GM21423 (cell line): Measurements from ENCODE around the gene PNMA6E.
A peak's percentile ranks its signal among the peaks of the same experiment; 100 is the strongest.
"Not testable (repeated sequence)": the region's sequence is repeated elsewhere in the genome, so short reads cannot be mapped to it uniquely, and the experiment has no call there.

Experiments used
- ATAC-seq: cut with Tn5 transposase; IDR thresholded peaks from one replicate; pipeline ENCODE4 v1.9.1; 2021; ENCODE audit warnings: mild to moderate bottlenecking, moderate library complexity; ENCODE audit not compliant: unreplicated experiment

Gene PNMA6E

DNA sequence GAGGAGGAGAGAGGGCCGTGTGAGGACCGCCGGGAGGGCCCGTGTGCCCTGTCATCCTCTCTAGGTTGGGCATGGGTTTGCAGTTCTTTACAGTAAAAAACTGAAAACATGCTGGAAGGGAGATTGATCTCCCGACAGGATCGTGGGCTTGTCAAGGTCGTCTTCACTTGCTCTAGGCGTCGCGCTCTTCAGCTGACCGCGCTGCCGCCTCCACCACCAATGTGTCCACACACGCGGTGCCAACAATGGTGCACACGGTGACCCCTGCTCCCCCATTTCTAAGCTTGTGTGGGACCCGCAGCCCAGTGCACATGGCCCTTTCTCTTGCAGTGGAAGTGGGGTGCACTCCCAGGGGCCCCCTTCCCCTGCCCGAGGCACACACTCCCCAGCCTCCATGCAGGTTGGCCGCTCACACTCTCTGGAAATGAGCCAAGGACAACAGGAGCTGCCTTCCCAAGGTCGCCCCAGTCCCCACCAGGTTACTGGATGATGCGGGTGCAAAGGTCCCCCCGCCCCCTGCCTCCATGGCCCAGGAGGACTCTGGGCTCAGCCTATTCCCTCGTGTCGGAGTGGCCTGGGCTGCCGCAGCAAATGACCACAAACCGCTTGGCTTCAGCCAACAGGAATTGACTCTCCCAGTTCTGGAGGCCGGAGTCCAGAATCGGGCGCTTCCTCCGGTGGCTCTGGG lies 8.4 kb upstream of the PNMA6E start:
- ATAC-seq = no peak

GRCh38 chrX:153408871-153409351 lies 7.8 kb upstream of the PNMA6E start:
- ATAC-seq = no peak

- ATAC-seq = no peak
Measured at GRCh38 chrX:153408221-153408721, 7.1 kb upstream of the PNMA6E start.

GRCh38 chrX:153407736-153408135 lies 6.6 kb upstream of the PNMA6E start:
- no peak for ATAC-seq

DNA sequence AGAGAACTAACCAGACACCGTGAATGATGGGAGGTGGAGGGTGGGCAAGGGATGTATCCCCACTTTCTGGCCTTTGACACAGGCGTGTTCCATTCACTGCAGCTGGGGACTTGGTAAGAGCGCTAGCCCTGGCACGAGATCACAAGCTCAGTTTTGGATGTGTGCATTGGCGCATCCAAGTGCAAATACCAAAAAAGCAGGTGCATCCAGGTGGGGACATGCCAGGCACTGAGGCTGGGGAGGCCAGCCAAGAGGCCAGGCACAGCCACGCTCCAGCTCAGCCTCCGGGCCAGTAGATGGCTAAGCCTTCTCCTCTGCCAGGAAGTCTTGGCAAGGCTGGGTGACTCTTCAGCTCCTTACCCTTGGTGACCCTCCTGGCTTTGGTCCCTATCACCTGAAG lies 5.8 kb upstream of the PNMA6E start:
- ATAC-seq = no peak

DNA sequence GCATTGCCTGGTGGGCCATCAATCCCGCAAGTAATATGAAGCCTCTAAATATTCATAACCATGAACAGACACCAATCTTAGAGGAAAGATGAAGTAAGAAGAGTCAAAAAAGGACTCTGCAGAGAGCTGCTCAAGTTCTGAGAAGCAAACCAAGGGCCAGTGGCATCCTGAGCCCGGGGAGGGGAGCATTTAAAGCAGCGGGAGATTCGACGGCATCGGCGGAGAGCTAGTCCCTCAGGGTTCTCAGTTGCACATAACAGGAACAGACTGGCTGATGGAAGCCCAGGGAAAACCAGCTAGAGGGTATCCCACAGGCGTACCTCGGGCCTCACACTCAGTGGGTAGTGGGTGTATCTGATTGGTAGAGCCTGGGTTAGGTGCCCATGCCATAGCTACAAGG lies 4.9 kb upstream of the PNMA6E start:
- no peak for ATAC-seq

- no peak for ATAC-seq
Measured at GRCh38 chrX:153405426-153405825, 4.3 kb upstream of the PNMA6E start.

- ATAC-seq = not testable (repeated sequence)
Measured at GRCh38 chrX:153404333-153404732, 3.2 kb upstream of the PNMA6E start.

DNA sequence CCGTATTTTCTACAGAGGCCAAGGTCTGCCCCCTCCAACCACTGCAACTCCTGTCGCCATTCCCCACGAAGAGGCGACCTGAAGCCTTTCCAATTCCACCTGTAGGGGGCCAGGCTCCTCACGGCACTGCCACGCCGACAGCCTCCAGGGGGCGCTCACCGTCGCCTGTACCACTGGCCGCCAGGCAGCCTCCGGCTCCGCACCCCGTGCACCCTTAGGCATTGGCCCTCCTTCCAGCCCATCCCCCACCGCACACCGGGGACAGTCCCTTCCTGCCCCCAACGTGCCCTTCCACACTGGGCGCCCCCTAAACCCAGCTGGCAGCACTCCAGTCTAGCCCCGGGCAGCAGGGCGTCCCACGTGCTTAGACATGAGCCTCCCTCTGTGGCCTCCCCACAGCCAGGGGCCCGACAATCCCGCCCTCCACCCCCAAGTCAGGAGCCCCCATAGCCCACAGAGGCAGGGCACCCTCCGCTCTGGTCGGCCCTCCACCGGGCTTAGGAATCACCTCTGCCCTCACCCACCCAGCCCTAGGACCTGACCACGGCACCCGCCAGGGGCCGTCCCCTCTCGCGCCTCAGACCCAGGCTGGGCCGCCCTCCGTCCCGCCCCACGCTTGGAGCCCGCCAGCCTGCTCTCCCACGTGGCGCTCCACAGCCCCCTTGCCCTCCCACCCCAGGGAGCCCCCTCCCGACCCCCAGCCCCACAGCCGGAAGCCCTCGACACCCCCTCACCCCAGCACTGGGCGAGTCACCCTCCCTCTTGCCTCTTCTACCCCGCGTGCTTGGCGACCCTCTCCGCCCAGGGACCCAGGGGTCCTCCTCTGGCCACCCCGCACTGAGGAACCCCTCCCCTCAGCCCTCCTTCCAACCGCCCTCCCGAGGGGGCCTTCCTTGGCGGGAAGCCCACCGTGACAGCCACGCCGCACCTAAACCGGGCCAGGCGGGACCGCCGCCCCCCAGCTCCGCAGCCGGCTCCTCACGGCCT lies 711 bp downstream of the PNMA6E start:
- ATAC-seq = peak; percentile 59

DNA sequence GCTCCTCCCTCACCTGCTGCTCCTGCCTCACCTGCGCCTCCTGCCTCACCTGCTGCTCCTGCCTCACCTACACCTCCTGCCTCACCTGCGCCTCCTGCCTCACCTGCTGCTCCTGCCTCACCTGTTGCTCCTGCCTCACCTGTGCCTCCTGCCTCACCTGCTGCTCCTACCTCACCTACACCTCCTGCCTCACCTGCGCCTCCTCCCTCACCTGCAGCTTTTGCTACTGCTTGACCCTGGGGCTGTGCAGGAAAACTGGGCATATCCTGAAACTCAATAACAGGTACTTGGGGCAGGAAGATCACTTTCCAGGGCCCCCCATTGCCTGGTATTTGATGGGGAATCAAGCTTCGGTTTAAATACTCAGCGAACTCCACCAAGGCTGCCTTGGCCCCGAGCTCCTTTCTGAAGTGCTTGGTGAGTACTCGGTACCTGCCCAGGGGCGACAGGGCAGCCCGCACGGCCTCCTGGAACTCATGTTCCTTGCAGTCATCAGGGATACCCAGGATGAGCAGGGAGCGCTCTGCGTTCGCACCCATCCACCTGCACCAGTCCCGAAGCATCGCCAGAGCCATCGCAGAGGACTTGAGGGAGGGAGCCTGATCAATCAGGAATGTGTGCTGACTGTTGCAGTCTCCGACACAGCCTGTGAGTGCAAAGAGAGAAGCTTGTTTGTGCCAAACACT lies 2.7 kb downstream of the PNMA6E start:
- no peak for ATAC-seq

- no peak for ATAC-seq
Measured at GRCh38 chrX:153397256-153397960, 3.7 kb downstream of the PNMA6E start.

DNA sequence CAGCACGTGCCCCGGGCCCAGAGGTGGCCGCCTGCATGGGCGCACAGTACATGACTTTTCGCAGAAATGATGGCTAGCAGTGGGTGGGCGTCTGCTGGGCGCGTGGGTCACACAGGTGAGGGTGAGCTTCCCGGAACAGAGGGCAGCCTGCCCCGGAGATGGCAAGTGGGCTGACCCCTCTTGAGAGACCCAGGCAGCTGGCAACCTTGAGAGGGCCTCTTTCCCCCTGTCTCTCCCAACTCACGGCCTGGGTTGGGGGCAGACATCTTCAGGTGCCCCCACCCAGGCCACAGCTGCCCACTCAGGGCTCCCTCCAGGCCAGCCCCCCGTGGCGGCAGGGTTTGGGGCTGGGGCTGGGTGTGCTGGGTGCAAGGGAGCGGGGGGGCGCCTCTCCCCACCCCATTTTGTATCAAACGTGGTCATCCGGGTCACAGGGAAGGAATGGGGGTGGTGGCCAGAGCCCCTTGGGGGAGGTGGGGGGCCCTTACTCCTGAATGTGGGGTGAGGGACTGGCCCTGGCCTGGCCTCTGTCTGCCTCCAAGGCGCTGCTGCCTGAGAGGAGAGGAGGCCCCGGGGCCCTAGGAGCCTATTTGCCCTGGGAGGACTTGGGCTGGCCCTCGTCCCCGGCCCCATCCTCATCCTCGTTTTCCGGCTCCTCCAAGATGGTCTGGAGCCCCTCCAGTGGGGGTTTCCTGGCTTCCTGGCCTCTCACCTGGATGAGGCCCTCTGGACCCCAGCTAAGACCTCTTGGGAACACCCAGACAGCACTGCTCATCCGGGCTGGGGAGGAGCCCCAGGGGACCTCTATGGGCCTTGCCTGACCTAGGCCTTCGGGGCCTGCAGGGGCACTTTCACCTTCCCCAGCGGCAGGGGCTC lies 4.6 kb downstream of the PNMA6E start:
- ATAC-seq = no peak

GRCh38 chrX:153395613-153396319 lies 5.4 kb downstream of the PNMA6E start:
- no peak for ATAC-seq

GRCh38 chrX:153394612-153395011 lies 6.5 kb downstream of the PNMA6E start:
- ATAC-seq = no peak

- no peak for ATAC-seq
Measured at GRCh38 chrX:153392642-153393321, 8.4 kb downstream of the PNMA6E start.

DNA sequence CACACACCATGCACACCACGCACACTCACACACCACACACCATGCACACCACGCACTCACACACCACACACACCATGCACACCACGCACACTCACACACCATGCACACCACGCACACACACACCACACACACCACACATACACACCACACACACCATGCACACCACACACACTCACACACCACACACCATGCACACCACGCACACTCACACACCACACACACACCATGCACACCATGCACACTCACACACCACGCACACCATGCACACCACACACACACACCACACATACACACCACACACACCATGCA lies 11.7 kb downstream of the PNMA6E start:
- ATAC-seq = not testable (repeated sequence)

DNA sequence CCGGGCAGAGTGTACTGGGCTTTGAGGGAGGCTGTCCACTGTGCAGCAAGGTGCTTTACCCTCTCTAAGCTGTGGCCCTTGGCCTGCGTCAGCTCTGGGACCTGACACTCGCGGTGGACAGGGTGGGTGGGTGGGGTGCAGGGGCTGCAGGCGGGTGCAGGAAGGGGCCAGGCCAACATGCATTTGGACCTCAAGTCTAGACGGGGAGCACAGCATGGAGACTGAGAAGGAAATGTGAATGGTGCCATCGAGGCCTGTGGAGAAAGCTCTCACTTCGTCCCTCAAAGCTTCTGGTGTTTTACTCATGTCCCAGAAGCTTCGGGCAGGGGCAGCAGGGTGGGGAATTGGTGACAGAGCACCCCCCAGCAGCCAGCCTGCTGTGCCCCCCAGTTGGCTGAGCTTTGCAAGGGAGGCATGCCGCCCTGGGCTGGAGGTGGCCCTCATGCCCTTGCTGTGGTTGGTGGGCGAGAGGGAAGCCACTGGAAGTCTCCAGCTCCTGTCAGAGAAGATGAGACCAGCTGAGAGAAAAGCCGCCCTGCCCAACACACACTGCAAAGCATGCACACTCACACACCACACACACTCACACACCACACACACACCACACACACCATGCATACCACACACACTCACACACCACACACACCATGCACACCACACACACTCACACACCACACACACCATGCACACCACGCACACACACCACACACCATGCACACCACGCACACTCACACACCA lies 12.3 kb downstream of the PNMA6E start:
- ATAC-seq = no peak
